NCI-H2196 treated with DMSO at 0.1 percent for 48 hours (cell line): ENCODE data around the gene FAAP100.

Experiments
- DNase-seq: peaks from one replicate; lab custom pipeline; 2025; ENCODE audit not compliant: unreplicated experiment; lab: John Stamatoyannopoulos, UW

FAAP100 gene

GRCh38 chr17:81576621-81577277 lies 24.6 kb upstream of the FAAP100 start:
- peak; percentile 26 for DNase-seq

GRCh38 chr17:81575836-81576235 lies 23.7 kb upstream of the FAAP100 start:
- no peak for DNase-seq

GRCh38 chr17:81574643-81574956 lies 22.4 kb upstream of the FAAP100 start:
- no peak for DNase-seq

GRCh38 chr17:81573794-81574642 lies 21.9 kb upstream of the FAAP100 start:
- DNase-seq: no peak

GRCh38 chr17:81572563-81573168 lies 20.5 kb upstream of the FAAP100 start:
- DNase-seq: no peak

DNA sequence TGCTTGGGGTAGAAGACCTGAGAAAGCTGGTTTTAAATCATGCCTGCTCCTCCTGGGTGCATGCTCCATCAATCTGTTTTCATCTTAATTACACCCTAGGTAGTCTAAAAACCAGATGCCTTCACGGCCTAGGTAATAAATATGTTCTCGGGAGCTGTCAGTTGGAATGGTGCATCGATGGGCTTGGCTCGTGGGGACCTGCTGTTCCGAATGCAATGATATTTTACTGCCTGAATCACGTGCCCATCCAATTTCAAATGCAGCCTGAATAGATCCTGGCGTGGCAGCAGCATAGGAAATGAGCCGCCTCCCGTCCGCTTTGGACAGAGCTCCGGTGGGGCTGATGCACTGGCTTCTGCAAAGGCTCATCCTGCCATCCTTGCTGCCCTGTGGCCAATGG lies 18.8 kb upstream of the FAAP100 start:
- DNase-seq: no peak

DNA sequence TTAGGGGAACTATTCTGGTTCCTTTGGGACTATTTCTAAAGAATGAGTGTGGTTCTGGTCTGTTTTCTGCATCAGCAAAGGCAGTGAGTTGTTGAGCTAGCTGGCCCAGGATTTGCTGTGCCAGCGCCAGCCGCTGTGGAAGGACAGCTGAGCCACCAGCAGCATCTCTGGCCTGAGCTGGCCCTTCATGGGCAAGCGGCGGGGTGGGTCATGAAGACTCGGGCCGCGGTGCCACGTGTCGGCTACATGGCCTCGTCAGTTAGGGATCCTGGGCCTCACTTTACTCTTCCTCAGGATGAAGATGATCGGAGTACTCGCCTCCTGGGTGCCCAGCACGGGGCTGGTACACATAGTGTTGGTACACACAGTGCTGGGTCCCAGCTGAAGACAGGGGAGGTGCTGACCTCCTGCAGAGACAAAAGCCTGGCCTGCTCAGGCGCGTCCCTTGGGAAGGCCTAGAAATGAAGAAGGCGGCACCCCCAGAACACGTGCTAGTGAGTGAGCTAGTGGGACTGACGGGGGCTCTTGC lies 17.9 kb upstream of the FAAP100 start:
- no peak for DNase-seq

GRCh38 chr17:81568416-81568815 lies 16.3 kb upstream of the FAAP100 start:
- DNase-seq: no peak

DNA sequence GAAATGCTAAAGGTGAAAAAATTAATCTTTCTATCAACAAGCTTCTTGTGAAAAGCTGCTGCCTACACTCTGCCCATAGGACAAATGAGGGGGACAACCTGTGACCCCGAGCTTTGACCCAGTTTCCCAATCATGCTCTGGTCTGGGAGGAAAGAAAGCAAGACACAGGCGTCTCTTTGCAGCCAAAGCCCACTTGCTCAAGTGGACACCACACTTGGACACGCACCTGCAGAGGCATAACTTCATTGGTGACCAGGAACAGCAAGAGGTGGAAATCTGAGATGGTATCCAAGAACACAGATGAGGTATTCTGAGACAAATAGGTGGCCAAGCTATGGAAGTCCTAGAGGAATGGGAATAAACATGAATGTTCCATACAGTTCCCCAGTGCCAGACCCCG lies 15.0 kb upstream of the FAAP100 start:
- no peak for DNase-seq

DNA sequence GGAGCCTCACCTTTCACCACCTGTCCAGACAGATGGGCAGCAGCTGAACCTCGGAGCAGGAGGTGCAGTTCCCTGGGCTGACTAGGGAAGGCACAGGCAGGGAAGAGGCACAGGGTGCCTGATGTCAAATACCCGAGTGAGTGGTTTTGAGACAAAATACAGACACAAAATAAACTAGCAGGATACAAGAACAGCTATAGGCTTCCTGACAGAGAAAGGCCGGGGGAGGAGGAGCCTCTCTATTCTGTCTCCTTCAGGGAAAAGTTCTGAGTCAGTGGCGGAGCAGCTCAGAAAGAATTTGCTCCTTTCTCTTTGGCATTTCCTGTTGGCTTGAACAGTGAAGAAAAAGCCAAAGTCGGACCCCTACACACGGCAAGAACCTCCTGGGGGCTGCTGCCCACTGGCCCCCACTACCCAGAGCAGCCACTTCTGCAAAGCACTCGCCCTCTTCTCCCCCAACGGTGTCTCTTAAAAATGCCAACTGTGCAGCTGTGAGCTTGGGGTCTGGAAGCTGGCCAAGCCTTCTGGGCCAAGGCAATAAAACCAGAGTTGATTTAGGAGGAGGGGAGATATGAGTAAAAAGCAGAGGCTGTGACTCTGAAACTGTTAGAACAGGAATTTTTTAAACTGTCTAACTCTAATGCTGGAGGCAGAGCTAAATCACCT lies 14.4 kb upstream of the FAAP100 start:
- peak; percentile 92 for DNase-seq

GRCh38 chr17:81565231-81565630 lies 13.1 kb upstream of the FAAP100 start:
- DNase-seq: no peak

GRCh38 chr17:81564778-81565177 lies 12.6 kb upstream of the FAAP100 start:
- no peak for DNase-seq

DNA sequence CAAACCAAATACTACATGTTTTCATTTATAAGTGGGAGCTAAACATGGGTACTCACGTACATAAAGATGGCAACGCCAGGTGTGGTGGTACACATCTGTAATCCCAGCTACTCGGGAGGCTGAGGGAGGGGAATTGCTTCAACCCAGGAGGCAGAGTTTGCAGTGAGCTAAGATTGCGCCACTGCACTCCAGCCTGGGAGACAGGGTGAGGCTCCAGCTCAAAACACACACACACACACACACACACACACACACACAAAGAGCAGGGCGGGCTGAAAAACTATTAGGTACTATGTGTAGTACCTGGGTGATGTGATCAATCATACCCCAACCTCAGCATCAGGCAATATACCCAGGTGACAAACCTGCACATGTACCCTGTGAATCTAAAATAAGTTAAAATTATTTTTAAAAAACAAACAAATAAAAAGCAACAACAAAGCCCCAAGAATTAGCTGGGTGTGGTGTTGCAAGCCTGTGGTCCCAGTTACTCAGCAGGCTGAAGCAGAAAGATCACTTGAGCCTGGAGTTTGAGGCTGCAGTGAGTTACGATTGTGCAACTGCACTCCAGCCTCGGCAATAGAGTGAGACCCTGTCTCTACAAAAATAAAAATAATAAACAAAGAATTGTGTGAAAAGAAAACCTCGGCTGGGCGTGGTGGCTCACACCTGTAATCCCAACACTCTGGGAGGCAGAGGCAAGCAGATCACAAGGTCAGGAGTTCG lies 11.9 kb upstream of the FAAP100 start:
- no peak for DNase-seq

- no peak for DNase-seq
These were observed 9.3 kb upstream of the FAAP100 start for GRCh38 chr17:81561494-81561885.

DNA sequence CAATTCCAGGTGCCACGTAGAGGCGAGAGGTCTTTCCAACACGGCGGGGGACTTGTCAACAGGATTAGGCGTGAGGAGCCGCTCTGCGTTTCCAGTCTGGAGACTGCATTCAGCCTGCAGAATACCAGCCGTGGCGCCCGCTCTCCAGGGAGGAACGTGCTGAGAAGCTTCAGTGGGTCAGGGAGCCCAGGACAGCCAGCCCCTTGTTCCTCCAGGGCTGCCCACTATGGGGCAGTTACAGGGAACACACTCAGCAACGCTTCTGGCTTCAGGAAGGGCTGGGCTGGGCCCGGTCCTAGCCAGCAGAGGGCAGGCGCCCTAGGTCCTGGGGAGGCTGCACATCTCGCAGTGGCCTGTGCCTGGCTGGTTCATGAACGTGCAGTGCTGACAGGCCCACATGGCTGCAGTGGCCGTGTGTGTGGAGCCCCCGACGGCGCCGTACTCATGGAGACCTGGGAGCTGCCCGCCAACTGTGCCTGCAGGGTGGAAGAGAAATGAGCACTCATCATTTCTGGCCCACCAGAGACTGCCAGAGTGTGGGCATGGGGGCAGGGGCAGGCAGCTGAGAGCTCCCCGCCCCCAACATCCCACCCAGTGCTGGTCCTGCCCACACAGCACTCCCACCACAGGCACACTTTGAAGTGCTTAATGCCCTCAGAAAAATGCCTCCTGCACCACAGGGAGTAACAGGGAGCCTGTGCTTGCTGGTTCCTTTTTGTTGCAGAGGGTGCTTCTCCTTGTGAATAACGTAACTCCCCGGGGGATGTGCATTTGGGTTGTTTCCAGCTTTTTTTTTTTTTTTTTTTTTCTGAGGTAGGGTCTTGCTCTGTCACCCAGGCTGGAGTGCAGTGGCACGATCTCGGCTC lies 7.0 kb upstream of the FAAP100 start:
- no peak for DNase-seq

DNA sequence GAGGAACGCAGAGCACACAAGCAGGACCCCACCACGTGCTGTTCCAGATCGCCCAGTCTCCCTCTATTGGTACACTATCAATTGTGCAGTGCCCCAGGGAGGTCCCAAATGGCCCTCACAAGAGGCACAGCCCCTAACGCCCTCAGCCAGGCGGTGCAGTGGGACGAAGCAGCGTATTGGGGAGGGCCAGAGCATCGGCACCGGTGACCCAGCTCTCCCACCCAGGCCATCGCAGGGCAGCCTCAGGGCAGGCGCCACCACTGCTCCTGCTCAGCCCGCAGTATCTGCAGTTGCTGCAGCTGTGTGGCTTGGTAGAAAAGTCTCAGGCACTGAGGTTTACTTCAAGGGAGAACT lies 5.9 kb upstream of the FAAP100 start:
- DNase-seq: no peak

DNA sequence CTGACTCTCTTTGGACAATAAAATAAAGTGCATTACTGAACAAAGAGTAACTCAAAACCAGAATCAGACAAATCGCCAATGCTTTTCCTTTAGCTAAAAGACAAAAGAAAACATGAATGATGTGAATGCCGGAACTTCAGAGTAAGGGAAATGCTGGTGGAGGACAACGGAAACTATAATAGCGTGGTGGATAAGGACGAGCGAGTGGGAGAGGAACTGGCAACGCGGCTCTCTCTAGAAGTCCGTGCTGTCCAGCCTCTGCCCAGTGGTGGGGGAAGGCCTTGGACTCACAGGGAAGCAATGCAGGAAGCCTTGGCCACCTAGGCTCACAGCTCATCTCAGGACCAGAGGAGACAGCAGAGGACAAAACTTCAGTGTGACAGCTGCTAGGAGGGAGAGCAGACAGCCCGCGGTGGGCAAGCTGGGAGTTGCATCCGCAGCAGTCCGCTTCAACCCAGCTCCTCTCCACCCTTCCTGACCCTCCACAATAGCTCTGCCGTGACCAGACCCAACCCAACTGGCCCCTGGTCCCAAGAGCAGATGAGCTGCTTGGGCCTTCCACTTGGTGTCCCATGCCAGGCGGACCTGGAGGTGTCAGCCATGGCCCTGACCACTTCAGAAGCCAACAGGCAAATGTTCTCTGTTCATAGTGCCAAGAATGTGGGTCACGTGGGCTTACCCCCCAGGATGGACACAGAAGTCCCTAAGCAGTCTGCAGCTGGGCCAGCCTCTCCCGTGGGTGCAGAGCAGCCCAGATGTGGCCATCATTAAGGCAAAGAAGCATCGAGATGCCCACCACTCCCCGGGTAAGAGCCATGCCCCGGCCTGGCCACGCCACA lies 5.3 kb upstream of the FAAP100 start:
- DNase-seq: no peak

- DNase-seq: peak; percentile 29
These were observed 4.7 kb upstream of the FAAP100 start for GRCh38 chr17:81556863-81557262.

DNA sequence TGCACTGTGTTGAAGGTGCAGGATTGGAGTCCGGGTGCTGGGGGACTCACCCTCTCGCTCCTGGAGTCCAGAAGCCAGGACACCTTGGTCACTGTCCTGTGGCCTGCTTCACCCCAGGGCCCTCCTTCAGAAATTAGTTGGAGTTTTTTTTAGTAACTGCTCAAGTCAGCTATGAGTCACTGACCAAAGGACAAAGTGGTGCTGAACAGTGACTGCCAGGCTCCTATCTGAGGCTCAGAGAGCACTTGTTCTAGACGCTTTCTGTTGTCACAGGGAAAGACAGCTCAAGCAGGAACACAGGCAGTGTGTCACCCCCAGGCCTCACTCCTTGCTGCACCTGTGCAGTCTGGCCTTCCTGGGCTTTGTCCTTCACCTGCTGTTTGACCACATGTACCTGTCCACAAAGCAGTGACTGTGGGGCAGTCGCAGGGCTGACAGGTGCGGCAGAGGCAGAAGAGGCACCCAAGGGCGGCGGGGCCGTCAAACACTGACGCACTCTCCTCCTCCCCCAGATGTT lies 4.1 kb upstream of the FAAP100 start:
- DNase-seq: peak; percentile 24
